ENCODE results near the gene ADGRA3.
"Not testable (repeated sequence)": the region's sequence is repeated elsewhere in the genome, so short reads cannot be mapped to it uniquely, and the experiment has no call there.

The ADGRA3 gene

DNA sequence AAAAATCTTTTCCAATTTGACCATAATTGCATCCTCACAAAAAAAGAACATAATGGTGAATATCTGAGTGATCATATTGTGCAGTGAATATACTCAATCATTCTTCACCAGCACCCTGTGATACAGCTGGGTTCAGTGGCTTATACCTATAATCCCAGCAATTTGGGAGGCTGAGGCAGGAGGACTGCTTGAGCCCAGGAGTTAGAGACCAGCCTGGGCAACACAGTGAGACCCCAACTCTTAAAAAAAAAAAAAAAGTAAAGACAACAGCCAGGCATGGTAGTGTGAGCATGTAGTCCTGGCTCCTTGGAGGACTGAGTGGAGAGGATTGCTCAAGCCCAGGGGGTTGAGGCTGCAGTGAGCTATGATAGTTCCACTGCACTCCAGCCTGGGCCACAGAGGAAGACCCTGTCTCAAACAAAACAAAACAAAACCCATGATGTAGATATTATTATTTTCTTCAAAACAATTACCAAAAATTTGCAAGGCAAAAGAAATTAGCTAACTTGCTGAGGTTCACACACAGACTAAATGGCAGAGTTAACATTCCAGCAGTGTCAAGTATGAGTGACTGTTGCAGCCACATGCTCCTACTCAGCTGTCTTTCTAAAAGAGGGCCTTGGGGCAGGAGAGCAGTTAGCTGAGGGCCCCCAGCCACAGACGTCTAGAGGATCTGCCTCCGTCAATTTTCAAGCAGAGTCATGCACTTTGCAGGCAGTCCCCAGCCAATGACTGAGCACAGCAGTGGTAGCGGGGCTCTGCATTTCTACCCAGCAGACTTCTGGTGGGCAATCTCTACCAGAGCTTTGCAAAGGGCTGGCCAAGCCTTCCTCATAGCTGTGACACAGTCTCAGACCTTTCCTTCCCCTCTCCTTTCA lies 33.4 kb downstream of the ADGRA3 start:
- no peak for DNase-seq

DNA sequence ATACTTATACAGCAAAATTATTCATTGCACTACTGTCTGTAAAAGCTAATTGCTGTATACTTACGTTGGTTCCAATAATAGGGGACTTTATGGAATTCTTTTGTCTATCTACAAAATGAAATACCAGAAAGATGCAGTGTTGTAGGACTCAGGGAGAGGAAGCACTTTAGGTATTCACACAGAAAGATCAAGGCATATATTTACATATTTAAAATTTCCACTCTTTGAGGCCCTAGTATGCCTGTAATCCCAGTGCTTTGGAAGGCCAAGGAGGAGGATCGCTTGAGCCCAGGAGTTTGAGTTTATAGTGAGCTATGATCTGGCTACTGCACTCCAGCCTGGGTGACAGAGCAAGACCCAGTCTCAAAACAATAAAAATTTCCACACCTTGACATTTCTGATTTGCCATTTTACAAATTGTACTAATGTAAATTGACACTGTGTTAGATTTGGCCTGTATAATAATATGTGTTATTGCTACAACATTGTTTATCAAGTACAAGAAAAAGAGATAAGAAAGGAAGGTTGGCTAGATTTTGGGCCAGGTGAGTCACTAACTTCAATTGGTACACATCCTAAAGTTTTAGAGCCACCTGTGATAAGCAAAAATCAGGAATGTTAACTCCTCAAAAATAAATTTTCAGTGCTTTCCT lies 35.1 kb downstream of the ADGRA3 start:
- no peak for DNase-seq

DNA sequence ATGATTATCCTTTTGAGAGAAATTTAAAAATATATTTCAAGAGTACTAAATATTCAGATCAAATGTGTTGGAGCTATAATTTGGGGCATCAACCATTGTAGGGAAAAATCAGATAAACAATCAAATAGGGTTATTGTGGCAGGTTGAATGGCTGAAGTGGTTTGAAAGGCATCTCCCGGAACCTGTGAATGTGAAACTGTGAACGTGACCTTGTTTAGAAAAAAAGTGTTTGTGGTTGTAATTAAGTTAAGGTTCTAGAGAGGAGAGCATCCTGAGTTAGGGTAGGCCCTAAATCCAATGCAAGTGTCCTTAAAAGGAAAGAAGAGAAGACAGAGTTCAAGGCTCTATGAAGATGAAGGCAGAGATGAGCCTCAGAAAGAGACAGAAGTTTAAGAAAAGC lies 37.4 kb downstream of the ADGRA3 start:
- no peak for DNase-seq

- DNase-seq: no peak
These were observed 38.1 kb downstream of the ADGRA3 start for GRCh38 chr4:22477813-22478182.

GRCh38 chr4:22477136-22477812 lies 38.6 kb downstream of the ADGRA3 start:
- no peak for DNase-seq

DNA sequence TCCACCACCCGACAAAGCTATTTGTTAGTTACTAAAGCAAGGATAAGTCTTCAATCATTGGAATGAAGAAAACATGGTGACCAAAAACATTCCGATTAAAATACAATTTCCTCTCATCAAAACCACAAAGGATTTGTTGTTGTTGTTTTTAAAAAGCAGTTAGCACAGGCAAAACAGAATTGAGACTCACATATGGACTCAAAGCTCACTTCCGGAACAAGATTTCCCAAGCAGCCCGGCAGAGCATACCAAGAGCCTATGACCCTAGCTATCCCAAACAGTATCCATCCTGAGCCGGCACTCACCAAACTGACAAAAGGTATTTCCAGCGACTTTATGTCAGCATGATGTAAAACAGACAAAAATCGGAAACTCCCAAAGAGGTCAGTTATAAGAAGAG lies 39.9 kb downstream of the ADGRA3 start:
- DNase-seq: no peak

DNA sequence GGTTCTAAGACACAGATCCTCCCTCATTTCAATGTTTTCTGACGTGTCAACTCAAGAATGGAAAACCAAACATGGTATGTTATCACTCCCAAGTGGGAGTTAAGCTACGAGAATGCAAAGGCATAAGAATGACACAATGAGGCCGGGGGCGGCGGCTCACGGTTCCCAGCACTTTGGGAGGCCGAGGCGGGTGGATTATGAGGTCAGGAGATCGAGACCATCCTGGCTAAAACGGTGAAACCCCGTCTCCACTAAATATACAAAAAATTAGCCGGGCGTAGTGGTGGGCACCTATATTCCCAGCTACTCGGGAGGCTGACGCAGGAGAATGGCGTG lies 40.6 kb downstream of the ADGRA3 start:
- not testable (repeated sequence) for DNase-seq

DNA sequence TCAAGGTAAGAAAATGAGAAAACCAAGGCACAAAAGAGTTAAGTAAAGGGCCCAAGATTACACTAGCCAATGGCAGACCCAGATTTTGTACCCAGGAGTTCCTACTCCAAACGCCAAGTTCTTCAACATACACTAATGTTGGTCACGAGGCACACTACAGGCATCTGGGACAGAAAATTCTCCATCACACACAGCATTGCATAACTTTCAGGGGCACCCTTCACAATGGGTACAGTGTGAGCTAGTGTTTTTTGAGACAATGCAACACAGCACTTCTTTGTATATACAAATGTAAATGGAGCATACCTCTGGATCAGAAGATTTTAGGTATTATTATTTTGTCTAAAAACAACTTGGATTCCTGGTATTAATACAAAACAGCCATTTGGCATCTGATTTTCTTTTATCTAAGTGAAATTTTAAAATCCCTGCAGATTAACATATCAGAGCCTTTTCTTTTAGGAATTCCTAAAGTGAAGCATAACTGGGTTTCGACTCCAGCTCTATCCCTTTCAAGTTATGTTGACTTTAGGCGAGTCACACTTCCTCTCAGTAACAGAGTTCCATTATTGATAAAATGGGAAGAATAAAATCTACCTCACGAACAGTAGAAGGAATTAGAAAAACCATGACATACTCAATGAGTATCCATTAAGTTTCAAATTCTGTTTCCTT lies 41.1 kb downstream of the ADGRA3 start:
- no peak for DNase-seq

DNA sequence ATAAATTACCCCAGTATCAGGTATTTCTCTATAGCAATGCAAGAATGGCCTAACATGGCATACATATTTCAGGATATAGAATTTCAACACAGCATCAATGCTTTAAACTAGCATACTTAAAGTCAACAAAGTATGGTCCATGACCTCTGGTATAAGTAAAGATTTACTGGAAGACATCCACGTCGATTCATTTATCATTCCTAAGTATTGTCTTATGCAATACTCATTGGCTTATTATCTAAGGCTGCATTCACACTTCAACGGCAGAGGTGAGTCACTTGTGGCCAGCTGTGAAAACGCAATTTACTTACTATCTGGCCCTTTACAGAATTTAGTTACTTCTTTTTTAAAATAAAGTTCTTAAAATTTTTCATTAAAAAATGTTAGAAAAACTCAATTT lies 42.6 kb downstream of the ADGRA3 start:
- no peak for DNase-seq

DNA sequence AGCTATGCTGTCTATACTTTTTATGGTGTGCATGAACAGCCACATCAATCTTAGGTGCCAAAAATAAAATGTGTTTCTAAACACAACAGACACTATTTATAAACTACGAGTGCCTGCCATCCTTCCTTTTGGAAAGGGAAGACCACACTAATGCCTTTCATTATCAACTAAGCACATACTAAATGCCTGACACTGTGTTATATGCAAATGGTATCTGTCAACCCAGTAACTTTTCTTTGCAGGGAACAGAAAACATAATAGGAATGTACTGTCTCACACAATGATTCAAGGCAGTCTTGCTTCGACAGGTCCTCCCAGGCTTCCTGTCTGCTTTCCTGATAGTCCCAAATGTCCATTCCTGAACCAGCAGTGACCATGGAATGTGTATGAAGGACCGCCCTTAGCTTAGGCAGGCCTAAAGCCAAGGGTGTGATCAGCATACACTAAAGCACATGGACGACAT lies 43.8 kb downstream of the ADGRA3 start:
- no peak for DNase-seq

DNA sequence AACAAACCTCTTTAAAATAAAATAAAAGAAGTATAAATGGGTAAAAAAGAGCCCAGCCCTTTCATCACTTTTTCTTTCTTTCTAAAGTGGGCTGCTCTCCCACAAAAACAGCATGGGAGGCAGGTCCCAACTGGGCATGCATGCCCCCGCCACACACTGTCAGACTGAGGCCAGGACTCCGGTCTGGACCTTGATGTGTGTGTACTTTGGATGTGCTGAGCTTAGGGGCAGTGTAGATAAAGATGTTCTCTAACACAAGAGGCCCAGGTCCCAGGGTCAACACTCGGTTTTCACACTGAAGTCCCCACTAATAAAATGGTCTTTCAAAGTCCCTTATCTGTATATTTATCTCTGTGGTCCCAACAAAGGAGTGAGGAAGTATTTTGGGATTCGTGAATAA lies 44.4 kb downstream of the ADGRA3 start:
- no peak for DNase-seq

DNA sequence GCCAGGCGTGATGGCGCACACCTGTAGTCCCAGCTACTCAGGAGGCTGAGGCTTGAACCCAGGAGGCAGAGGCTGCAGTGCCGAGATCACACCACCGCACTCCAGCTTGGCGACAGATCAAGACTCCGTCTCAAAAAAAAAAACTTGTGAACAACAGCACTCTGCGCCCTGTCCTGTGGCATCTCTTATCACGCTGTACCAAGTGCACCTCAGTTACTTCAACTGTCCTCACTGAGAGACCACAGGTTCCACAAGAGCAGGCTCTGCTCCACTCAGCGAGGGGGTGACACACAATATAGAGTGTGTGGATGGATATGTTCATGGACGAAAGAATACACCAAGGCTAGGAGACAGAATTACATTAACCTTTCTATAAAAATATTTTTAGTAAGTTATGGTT lies 49.3 kb downstream of the ADGRA3 start:
- no peak for DNase-seq

DNA sequence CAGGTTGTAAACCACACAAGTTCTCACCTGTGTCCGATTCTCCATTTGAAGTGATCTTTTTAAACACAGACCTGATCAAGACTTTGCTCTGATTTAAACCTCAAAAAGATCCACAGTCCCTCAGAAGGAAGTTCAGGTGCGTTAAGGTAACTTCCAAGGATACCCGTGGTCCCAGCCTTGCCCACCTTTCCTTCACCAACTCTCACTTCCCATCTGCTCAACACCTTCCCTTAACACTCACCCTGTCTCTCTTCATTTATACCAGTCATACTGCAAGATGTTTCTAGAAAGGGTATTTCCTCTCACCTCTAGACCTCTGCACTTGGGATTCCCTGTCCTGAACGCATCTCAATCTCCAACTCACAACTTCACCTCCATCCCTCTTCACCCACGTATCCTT lies 49.9 kb downstream of the ADGRA3 start:
- no peak for DNase-seq

DNA sequence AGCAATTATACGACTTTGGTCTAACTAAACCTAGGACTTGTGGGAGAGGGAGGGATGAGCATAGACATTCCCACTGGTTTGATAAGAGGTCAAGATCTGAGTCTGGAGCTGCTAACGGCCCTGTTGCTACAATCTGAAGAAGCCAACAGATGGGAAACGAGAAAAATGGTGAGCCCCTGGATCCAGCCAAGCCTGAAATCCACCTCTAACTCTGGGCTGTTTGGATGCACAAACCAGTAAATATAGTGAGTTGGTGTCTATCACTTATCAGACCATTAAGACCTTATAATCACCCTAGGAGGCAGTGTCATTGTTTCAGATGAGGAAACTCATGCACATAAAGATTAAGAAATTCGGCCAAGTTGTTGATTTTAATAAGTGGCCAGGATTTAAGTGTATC lies 50.5 kb downstream of the ADGRA3 start:
- DNase-seq: no peak

DNA sequence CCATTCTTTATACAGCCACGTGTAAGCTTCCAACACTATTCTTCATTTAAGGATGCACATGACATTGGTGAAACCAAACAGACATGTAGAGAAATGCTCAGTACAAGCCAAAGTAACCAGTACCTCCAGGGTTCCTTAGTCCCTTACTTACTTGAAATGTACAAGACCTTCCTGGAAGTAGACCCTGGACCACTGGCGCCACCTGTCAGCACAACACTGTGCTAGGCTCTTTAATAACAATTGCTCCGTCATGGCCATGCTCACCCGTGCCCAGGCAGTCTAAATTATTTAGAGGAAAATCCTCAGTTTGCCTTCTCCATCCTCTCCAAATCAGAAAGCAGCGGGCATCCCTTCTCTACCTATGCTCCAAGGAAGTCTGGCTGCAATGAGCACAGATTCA lies 52.7 kb downstream of the ADGRA3 start:
- DNase-seq: no peak

GRCh38 chr4:22462688-22463087 lies 53.2 kb downstream of the ADGRA3 start:
- DNase-seq: no peak

DNA sequence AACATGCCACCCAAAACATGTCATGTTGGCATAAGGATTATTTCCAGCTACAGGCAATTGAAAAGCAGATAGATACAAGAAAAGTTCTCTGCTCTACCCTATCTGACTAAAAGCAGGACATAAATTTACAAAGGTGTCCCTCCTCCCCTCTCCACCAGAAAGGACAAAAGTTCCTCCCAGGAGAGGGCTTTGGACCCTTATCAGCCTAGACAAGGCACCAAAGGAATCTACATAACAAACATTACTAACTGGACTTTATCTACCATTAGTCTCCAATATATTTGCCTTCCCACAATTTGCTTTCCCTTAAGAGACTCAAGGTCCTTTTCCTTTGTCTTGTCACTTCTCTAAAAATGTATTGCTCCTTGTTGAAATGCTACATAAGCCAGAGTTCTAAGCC lies 55.6 kb downstream of the ADGRA3 start:
- DNase-seq: no peak

DNA sequence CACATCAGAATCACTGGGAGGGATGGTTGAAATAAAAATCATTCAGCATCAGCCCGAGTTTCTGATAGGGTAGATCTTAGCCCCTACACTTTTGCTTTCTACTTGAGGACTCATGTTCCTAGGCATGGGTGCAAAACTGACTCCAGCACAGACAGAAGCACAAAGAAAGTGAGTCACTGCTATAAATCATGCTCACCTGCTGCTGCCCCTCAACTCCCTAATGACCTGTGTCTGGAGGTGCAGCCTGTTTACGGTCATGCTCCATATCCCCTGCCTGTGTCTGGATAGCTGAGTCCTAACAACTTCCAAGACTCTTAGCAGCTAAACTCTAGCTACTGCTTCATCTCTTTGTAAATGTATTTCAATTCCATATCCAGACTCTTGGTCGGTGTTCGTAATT lies 57.8 kb downstream of the ADGRA3 start:
- DNase-seq: no peak

- no peak for DNase-seq
These were observed 58.5 kb downstream of the ADGRA3 start for GRCh38 chr4:22457348-22457747.

- DNase-seq: no peak
These were observed 59.6 kb downstream of the ADGRA3 start for GRCh38 chr4:22456291-22456690.

GRCh38 chr4:22454955-22455354 lies 60.9 kb downstream of the ADGRA3 start:
- no peak for DNase-seq

- no peak for DNase-seq
These were observed 61.5 kb downstream of the ADGRA3 start for GRCh38 chr4:22454216-22454838.

GRCh38 chr4:22444813-22445212 lies 71.1 kb downstream of the ADGRA3 start:
- no peak for DNase-seq

Measured in right kidney (tissue), 1 donor.